ENCODE measurements around the gene SCP2D1.
"Not testable (repeated sequence)": the region's sequence is repeated elsewhere in the genome, so short reads cannot be mapped to it uniquely, and the experiment has no call there.

SCP2D1 gene

GRCh38 chr20:18813483-18813882 lies at the start of gene SCP2D1:
Gene SCP2D1 (plus strand): TSS chr20:18813783. CDS start chr20:18813816, 33 bp downstream.
- no peak for DNase-seq (ENCODE audit: low read depth)

GRCh38 chr20:18767676-18768075 lies 45.9 kb upstream of the SCP2D1 start:
- DNase-seq (ENCODE audit: low read depth) = no peak

- no peak for DNase-seq (ENCODE audit: low read depth)
Measured at GRCh38 chr20:18773566-18773965, 40.0 kb upstream of the SCP2D1 start.

- DNase-seq (ENCODE audit: low read depth) = no peak
Measured at GRCh38 chr20:18774207-18774606, 39.4 kb upstream of the SCP2D1 start.

- DNase-seq (ENCODE audit: low read depth) = no peak
Measured at GRCh38 chr20:18775633-18776032, 38.0 kb upstream of the SCP2D1 start.

GRCh38 chr20:18778690-18779392 lies 34.7 kb upstream of the SCP2D1 start:
- no peak for DNase-seq (ENCODE audit: low read depth)

- DNase-seq (ENCODE audit: low read depth) = peak; percentile 2
Measured at GRCh38 chr20:18780385-18781130, 33.0 kb upstream of the SCP2D1 start.

- DNase-seq (ENCODE audit: low read depth) = no peak
Measured at GRCh38 chr20:18781509-18781908, 32.1 kb upstream of the SCP2D1 start.

GRCh38 chr20:18783385-18783959 lies 30.1 kb upstream of the SCP2D1 start:
- DNase-seq (ENCODE audit: low read depth) = no peak

- not testable (repeated sequence) for DNase-seq (ENCODE audit: low read depth)
Measured at GRCh38 chr20:18787046-18787445, 26.5 kb upstream of the SCP2D1 start.

GRCh38 chr20:18788021-18788420 lies 25.6 kb upstream of the SCP2D1 start:
- no peak for DNase-seq (ENCODE audit: low read depth)

GRCh38 chr20:18790787-18791186 lies 22.8 kb upstream of the SCP2D1 start:
- DNase-seq (ENCODE audit: low read depth) = no peak

- peak; percentile 91 for DNase-seq (ENCODE audit: low read depth)
Measured at GRCh38 chr20:18793625-18794427, 19.8 kb upstream of the SCP2D1 start.

- no peak for DNase-seq (ENCODE audit: low read depth)
Measured at GRCh38 chr20:18794428-18794787, 19.2 kb upstream of the SCP2D1 start.

- no peak for DNase-seq (ENCODE audit: low read depth)
Measured at GRCh38 chr20:18795366-18795765, 18.2 kb upstream of the SCP2D1 start.

- DNase-seq (ENCODE audit: low read depth) = no peak
Measured at GRCh38 chr20:18796282-18796833, 17.2 kb upstream of the SCP2D1 start.

- no peak for DNase-seq (ENCODE audit: low read depth)
Measured at GRCh38 chr20:18801516-18801915, 12.1 kb upstream of the SCP2D1 start.

GRCh38 chr20:18802012-18802634 lies 11.5 kb upstream of the SCP2D1 start:
- no peak for DNase-seq (ENCODE audit: low read depth)

GRCh38 chr20:18805881-18806280 lies 7.7 kb upstream of the SCP2D1 start:
- peak; percentile 55 for DNase-seq (ENCODE audit: low read depth)

- DNase-seq (ENCODE audit: low read depth) = no peak
Measured at GRCh38 chr20:18808712-18809111, 4.9 kb upstream of the SCP2D1 start.

- no peak for DNase-seq (ENCODE audit: low read depth)
Measured at GRCh38 chr20:18811186-18811585, 2.4 kb upstream of the SCP2D1 start.

GRCh38 chr20:18811904-18812303 lies 1.7 kb upstream of the SCP2D1 start:
- no peak for DNase-seq (ENCODE audit: low read depth)
